K562 (cell line): ENCODE results near the gene MEGF9. TPM values are rescaled to one million over a fixed set of nuclear protein-coding genes. Genes with fewer than 3 reads are reported as not detected.
A peak's percentile ranks its signal among the peaks of the same experiment; 100 is the strongest.

Source experiments
- ATAC-seq: fragments of 200-7000 bp; cut with Tn5 transposase; 3 replicates; pipeline ENCODE4 v1.9.1; 2020; ENCODE audit warnings: moderate library complexity
- BruUV-seq: library from RNA; stranded (reverse); fragments of 400-500 nt; replicated peaks from 2 replicates; lab custom pipeline; 2021; lab: Mats Ljungman, UMichigan
- CTCF ChIA-PET: fragments of 300-600 bp; formaldehyde crosslinking; extraction: SDS; loops from one replicate; lab custom pipeline; 2021; ENCODE audit warnings: low intra/inter-chr PET ratio; lab: Yijun Ruan, JAX
- POLR2A ChIA-PET: fragments of 300-600, 350-650 bp; sonication (Branson Sonifier 250); formaldehyde crosslinking; extraction: SDS; loops from one replicate; lab custom pipeline; 2021; ENCODE audit warnings: antibody characterized with exemption, inconsistent platforms; lab: Yijun Ruan, JAX
- DNase-seq, 4 experiments: peaks; one replicate each; pipeline versions ENCODE4 v3.0.0 to v3.0.0-alpha.2; 2011 to 2018; ENCODE audit warnings: low spot score in 3 of 4, mixed read lengths in 3 of 4; ENCODE audit errors: extremely low read depth in 1 of 4
- FAIRE-seq: peaks from 2 replicates; lab custom pipeline; 2011; peaks lifted over from hg19 to GRCh38; lab: Jason Lieb, UNC
- H2AFZ ChIP-seq: 2 replicates; pipeline ENCODE4 v1.6.0; 2011; ENCODE audit warnings: low read depth, low read length, control low read depth, inconsistent platforms
- H3K27ac ChIP-seq: fragments of 200-600 bp; 3 replicates; pipeline ENCODE4 v1.8.0; 2011; ENCODE audit warnings: low read depth, mild to moderate bottlenecking, control low read depth, inconsistent platforms, low read length, moderate library complexity, mixed read lengths; ENCODE audit errors: extremely low read depth
- H3K27me3 ChIP-seq, 2 experiments: fragments of 300-600 bp in 1 of 2; 2 replicates in 1 of 2; 3 replicates in 1 of 2; pipeline versions ENCODE4 v1.6.0 to v1.8.0; 2011; ENCODE audit warnings: inconsistent platforms in 2 of 2, low read length in 2 of 2, mild to moderate bottlenecking in 1 of 2, mixed read lengths in 1 of 2, moderate library complexity in 1 of 2; ENCODE audit not compliant: control insufficient read depth in 2 of 2, insufficient read depth in 2 of 2
- H3K36me3 ChIP-seq: fragments of 300-600 bp; 3 replicates; pipeline ENCODE4 v1.8.0; 2011; ENCODE audit warnings: mild to moderate bottlenecking, low read length, inconsistent platforms; ENCODE audit not compliant: control insufficient read depth, insufficient read depth
- H3K4me1 ChIP-seq, 2 experiments: fragments of 200-600 bp in 1 of 2; replicated peaks in 1 of 2; 2 replicates in 1 of 2; 3 replicates in 1 of 2; pipeline versions ENCODE4 v1.5.1 to v1.8.0; 2011; ENCODE audit warnings: inconsistent platforms in 2 of 2, low read length in 2 of 2, mild to moderate bottlenecking in 1 of 2, mixed read lengths in 1 of 2, moderate library complexity in 1 of 2; ENCODE audit not compliant: control insufficient read depth in 2 of 2, insufficient read depth in 2 of 2
- H3K4me2 ChIP-seq: 2 replicates; pipeline ENCODE4 v1.6.1; 2011; ENCODE audit warnings: low read length, control low read depth, inconsistent platforms, mixed read lengths; ENCODE audit not compliant: insufficient read depth
- H3K4me3 ChIP-seq: fragments of 200-600 bp; sonication (generic), shearing (Covaris generic); 2 replicates; pipeline ENCODE4 v1.5.1; 2016; ENCODE audit warnings: control low read depth, inconsistent platforms
- H3K79me2 ChIP-seq: fragments of 200-600 bp; 3 replicates; pipeline ENCODE4 v1.8.0; 2011; ENCODE audit warnings: low read length, inconsistent platforms; ENCODE audit not compliant: control insufficient read depth, insufficient read depth
- H3K9ac ChIP-seq, 2 experiments: 2 replicates each; pipeline versions ENCODE4 v1.6.0 to v1.6.1; 2011; ENCODE audit warnings: low read depth in 2 of 2, low read length in 2 of 2, control low read depth in 1 of 2, inconsistent platforms in 1 of 2, mild to moderate bottlenecking in 1 of 2, mixed read lengths in 1 of 2; ENCODE audit not compliant: insufficient read depth in 1 of 2
- H3K9me1 ChIP-seq: one replicate; pipeline ENCODE4 v1.6.0; 2011; ENCODE audit warnings: inconsistent platforms, mild to moderate bottlenecking, low read length, moderate library complexity; ENCODE audit not compliant: control insufficient read depth, insufficient read depth
- H3K9me3 ChIP-seq: replicated peaks from 2 replicates; pipeline ENCODE4 v1.5.1; 2011; ENCODE audit warnings: low read depth, low read length, inconsistent platforms; ENCODE audit not compliant: control insufficient read depth, insufficient read depth
- H4K20me1 ChIP-seq: replicated peaks from 2 replicates; pipeline ENCODE4 v1.6.1; 2011; ENCODE audit warnings: low read length, inconsistent platforms, mixed read lengths; ENCODE audit not compliant: control insufficient read depth, insufficient read depth
- CEBPZ ChIP-seq: fragments of 150-350 bp; IDR thresholded peaks from 2 replicates; pipeline ENCODE4 v1.6.1; 2014; ENCODE audit warnings: low read depth, mild to moderate bottlenecking, low read length, borderline replicate concordance
- CREB3L1 ChIP-seq: fragments of 450-650 bp; IDR thresholded peaks from 2 replicates; pipeline ENCODE4 v1.6.1; 2014; ENCODE audit warnings: low read depth, mild to moderate bottlenecking, moderate library complexity, borderline replicate concordance
- FOXA1 ChIP-seq: fragments of 450-650 bp; IDR thresholded peaks from 2 replicates; pipeline ENCODE4 v1.6.1; 2016; ENCODE audit warnings: mild to moderate bottlenecking, borderline replicate concordance
- NR1H2 ChIP-seq: sonication (generic); formaldehyde crosslinking; IDR thresholded peaks from 2 replicates; pipeline ENCODE4 v1.4.0; 2020; ENCODE audit warnings: mild to moderate bottlenecking, missing genetic modification reagents
- POLR2B ChIP-seq: fragments of 450-650 bp; IDR thresholded peaks from 2 replicates; pipeline ENCODE4 v1.6.1; 2018; ENCODE audit warnings: low read depth; ENCODE audit not compliant: partially characterized antibody
- RBM25 ChIP-seq: fragments of 200-400 bp; formaldehyde crosslinking; IDR thresholded peaks from 2 replicates; pipeline ENCODE4 v1.6.1; 2018; ENCODE audit warnings: low read length, low read depth, moderate library complexity; ENCODE audit not compliant: severe bottlenecking
- RNF2 ChIP-seq: sonication (generic); IDR thresholded peaks from 2 replicates; pipeline ENCODE4 v1.6.1; 2016
- THRA ChIP-seq: fragments of 450-650 bp; IDR thresholded peaks from 2 replicates; pipeline ENCODE4 v1.6.1; 2017; ENCODE audit warnings: mild to moderate bottlenecking, moderate library complexity
- ZNF134 ChIP-seq: fragments of 250-450 bp; sonication (Bioruptor Pico); conservative IDR thresholded peaks from 2 replicates; pipeline ENCODE4 v1.4.0; 2020
- ZSCAN32 ChIP-seq: fragments of 450-650 bp; formaldehyde crosslinking; IDR thresholded peaks from 2 replicates; pipeline ENCODE4 v1.4.0; 2020; ENCODE audit warnings: mild to moderate bottlenecking, moderate library complexity
- WGBS: fragments of 100-300 bp; shearing (Covaris generic); methylation state at CpG from one replicate; pipeline ENCODE4 v1.1.6; 2016; ENCODE audit warnings: low coverage, mixed read lengths; ENCODE audit not compliant: insufficient coverage; ENCODE audit errors: missing lambda C conversion rate; 5-methylcytosine and 5-hydroxymethylcytosine counted together
- in situ Hi-C: fragments of 300-500 bp; cut with MboI; formaldehyde crosslinking; loops from 4 replicates; pipeline ENCODE4 v1.15.0; 2018; ENCODE audit warnings: inconsistent platforms, mixed read lengths
- intact Hi-C: fragments of 100-400 bp; cut with micrococcal nuclease; formaldehyde crosslinking; loops from 2 replicates; pipeline ENCODE4 v1.14.2; 2022
- polyA plus RNA-seq, 8 experiments: library from polyadenylated mRNA; depleted of rRNA in 4 of 8; stranded (reverse) in 5 of 8; unstranded in 3 of 8; fragments of >200 nt; fragmentation: Nextera tagmentation in 2 of 8; fragmentation: Illumina TruSeq in 1 of 8; extraction: Ambion mirVana in 2 of 8; extraction: Trizol in 1 of 8; gene quantifications; 2 replicates each; pipeline versions ENCODE4 v1.2.1 to v1.2.3, GENCODE V29; 2011 to 2014; ENCODE audit warnings: inconsistent platforms in 1 of 8, missing spikeins in 1 of 8
- total RNA-seq, 7 experiments: library from RNA; depleted of rRNA in 6 of 7; stranded (reverse); fragments of >200 nt in 6 of 7; fragmentation: Illumina TruSeq in 2 of 7; extraction: Trizol in 2 of 7; gene quantifications; 2 replicates each; pipeline versions ENCODE4 v1.2.1 to v1.2.3, GENCODE V29; 2011 to 2021; ENCODE audit warnings: low replicate concordance in 1 of 7

MEGF9 gene
- total and polyA plus RNA-seq, 9 of the 15 experiments (the other 6 are each of a cell fraction or from before 2014, with no cell fraction given) = 2.1 to 6.2 (median 3.8) TPM

GRCh38 chr9:120603010-120603409 lies 111.3 kb downstream of the MEGF9 start:
- no TSS peak for BruUV-seq
- FAIRE-seq = no peak
- H3K36me3 ChIP-seq = no peaks in the 10 kb centered on the region
- TF ChIP-seq RNF2 = no peak
- TF ChIP-seq RBM25 = peak; percentile 79
- TF ChIP-seq, all 486 proteins: peak for 1
- ChIA-PET CTCF (no interaction called here), POLR2A (interaction anchor here (0.7 to 1.4 kb wide), 3 partner anchors 17 to 1222 kb away, joined by 3 to 5 read pairs (median 3); no protein-coding TSS in a partner anchor)
- no peaks in the 10 kb centered on the region for H3K4me1 ChIP-seq
- no peak overlapping the region for H3K4me2 ChIP-seq
- no peak for DNase-seq
- no peaks in the 10 kb centered on the region for H3K9me1 ChIP-seq
- intact Hi-C loops (no loop called here), in situ Hi-C loops (loop anchor here (25.0 kb wide), 1 partner anchor 334 kb away; the partner anchor contains the start of gene TRAF1)
- no peaks in the 10 kb centered on the region for H4K20me1 ChIP-seq
- H2AFZ ChIP-seq = no peak overlapping the region
- no peak overlapping the region for H3K27ac ChIP-seq
- no peak overlapping the region for H3K9ac ChIP-seq
- no peak for ATAC-seq
- H3K9me3 ChIP-seq = no peaks in the 10 kb centered on the region
- WGBS = 100% methylated on average over 1 of the region's 1 CpG
- H3K27me3 ChIP-seq = no peaks in the 10 kb centered on the region
- no peak overlapping the region for H3K4me3 ChIP-seq
- H3K79me2 ChIP-seq = no peaks in the 10 kb centered on the region

GRCh38 chr9:120593955-120594277 lies 120.4 kb downstream of the MEGF9 start:
- ChIA-PET POLR2A (interaction anchor here (1.2 kb wide), 1 partner anchor 13 kb away, joined by 4 read pairs; no protein-coding TSS in a partner anchor), CTCF (no interaction called here)
- Histone ChIP-seq H3K9me3 (no peaks in the 10 kb centered on the region), H2AFZ (no peak overlapping the region), H4K20me1 (no peaks in the 10 kb centered on the region), H3K27me3 (no peaks in the 10 kb centered on the region), H3K79me2 (no peaks in the 10 kb centered on the region), H3K4me3 (no peak overlapping the region), H3K4me2 (no peak overlapping the region), H3K9ac (no peak overlapping the region), H3K36me3 (no peaks in the 10 kb centered on the region), H3K27ac (no peak overlapping the region), H3K9me1 (no peaks in the 10 kb centered on the region), H3K4me1 (no peaks in the 10 kb centered on the region; a peak in 1 of 5 replicates)
- WGBS = 18% methylated on average over 2 of the region's 2 CpGs
- in situ Hi-C loops (no loop called here), intact Hi-C loops (no loop called here)
- DNase-seq (no peak), FAIRE-seq (no peak), ATAC-seq (no peak)
- no TSS peak for BruUV-seq
- no peak for TF ChIP-seq POLR2B
- TF ChIP-seq THRA = no peak
- no peak for TF ChIP-seq CEBPZ
- no peak for TF ChIP-seq CREB3L1
- TF ChIP-seq NR1H2 (CRISPR knock-in tag) = no peak
- TF ChIP-seq FOXA1 = no peak
- no peak for TF ChIP-seq ZNF134 (CRISPR knock-in tag)
- TF ChIP-seq ZSCAN32 (CRISPR knock-in tag) = no peak
